ENCODE data around the gene FIGN. TPM values are rescaled to one million over a fixed set of nuclear protein-coding genes. Genes with fewer than 3 reads are reported as not detected.

FIGN gene
- total and polyA plus RNA-seq, 12 donors: 1.1 to 10.8 (median 5.2) TPM

DNA sequence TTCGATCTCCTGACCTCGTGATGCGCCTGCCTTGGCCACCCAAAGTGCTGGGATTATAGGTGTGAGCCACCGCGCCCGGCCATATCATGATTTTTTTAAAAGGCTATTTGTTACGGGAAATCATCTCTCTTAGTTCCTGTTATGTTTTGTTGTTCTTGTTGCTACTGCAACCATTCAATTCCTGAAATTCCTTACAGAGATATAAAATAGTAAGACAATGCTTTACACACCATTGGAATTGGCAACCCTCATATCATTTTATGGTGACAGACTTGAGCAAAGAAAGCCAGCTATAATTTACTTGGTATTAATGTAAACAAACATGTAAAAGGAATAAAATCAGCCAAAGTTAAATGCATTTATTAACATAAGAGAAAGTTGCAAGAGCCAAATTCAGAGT, 163.0 kb downstream of the FIGN start:
- intact Hi-C loops (cut with DNase I): no loop called here
- WGBS, 4 donors: 89 to 93% (median 91%) methylated on average over 7 of the region's 7 CpGs
- Histone ChIP-seq H3K4me3 (no peak overlapping the region), H3K4me1 (replicated peaks in 1 of 2) (no peaks in the 10 kb centered on the region), H3K27me3 (no peaks in the 10 kb centered on the region), H3K36me3 (replicated peaks in 1 of 2) (no peaks in the 10 kb centered on the region), H3K9me3 (replicated peaks in 1 of 3) (no peaks in the 10 kb centered on the region), H3K27ac (no peak overlapping the region)
- TF ChIP-seq CTCF (IDR thresholded peaks at IDR 0.05) (no peak), POLR2A (IDR thresholded peaks at IDR 0.05) (no peak)
- DNase-seq: no peak

- Histone ChIP-seq H3K36me3 (replicated peaks in 1 of 2) (no peaks in the 10 kb centered on the region), H3K4me1 (replicated peaks in 1 of 2) (no peaks in the 10 kb centered on the region), H3K27me3 (no peaks in the 10 kb centered on the region), H3K27ac (no peak overlapping the region), H3K9me3 (replicated peaks in 1 of 3) (no peaks in the 10 kb centered on the region), H3K4me3 (no peak overlapping the region)
- TF ChIP-seq POLR2A (IDR thresholded peaks at IDR 0.05) (no peak), CTCF (IDR thresholded peaks at IDR 0.05) (no peak)
- DNase-seq: no peak
- 89 to 92% (median 90%) methylated on average over 7 of the region's 7 CpGs for WGBS, 4 donors
- intact Hi-C loops (cut with DNase I): no loop called here
Measured at GRCh38 chr2:163571423-163572102, 164.2 kb downstream of the FIGN start.

DNA sequence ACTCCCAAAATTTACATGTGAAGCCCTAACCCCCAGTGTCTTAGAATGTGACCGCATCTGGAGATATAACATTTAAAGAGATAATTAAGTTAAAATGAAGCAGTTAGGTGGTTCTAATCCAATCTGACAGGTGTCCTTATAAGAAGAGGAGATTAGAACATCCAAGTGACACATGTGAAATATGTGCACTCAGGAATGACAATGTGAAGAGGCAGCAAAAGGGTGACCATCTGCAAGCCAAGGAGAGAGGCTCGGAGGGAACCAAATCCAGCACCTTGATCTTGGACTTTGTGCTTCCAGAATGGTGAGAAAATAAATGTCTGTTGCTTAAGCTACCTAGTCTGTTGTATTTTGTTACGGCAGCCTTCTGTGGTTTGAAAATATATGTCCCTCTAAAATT, 165.4 kb downstream of the FIGN start:
- H3K4me1 ChIP-seq (replicated peaks in 1 of 2): no peaks in the 10 kb centered on the region
- H3K9me3 ChIP-seq (replicated peaks in 1 of 3): no peaks in the 10 kb centered on the region
- no peak overlapping the region for H3K4me3 ChIP-seq
- no peak for DNase-seq
- 87 to 94% (median 90%) methylated on average over 3 of the region's 3 CpGs for WGBS, 4 donors
- TF ChIP-seq POLR2A (IDR thresholded peaks at IDR 0.05) (no peak), CTCF (IDR thresholded peaks at IDR 0.05) (no peak)
- intact Hi-C loops (cut with DNase I): no loop called here
- no peak overlapping the region for H3K27ac ChIP-seq
- H3K36me3 ChIP-seq (replicated peaks in 1 of 2): no peaks in the 10 kb centered on the region
- no peaks in the 10 kb centered on the region for H3K27me3 ChIP-seq

DNA sequence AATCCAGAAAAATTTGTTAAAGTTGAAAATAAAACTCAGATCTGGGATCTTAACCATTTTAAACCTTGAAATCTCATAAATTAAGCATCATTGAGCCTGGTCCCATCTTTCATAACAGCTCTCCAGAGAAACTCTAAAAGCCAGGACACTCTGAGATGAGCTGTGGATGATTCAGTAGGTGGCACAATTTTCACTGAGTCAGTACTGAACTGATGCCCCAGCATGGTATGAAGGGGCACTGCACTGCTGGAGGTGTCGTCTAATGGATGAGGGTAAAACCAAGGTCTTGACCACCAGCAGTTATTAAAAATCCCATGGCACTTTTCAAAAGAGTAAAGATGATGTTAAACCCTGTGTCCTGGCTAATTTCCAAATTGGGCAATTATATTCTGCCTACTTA, 170.6 kb downstream of the FIGN start:
- no peak overlapping the region for H3K4me3 ChIP-seq
- no peak overlapping the region for H3K27ac ChIP-seq
- no peaks in the 10 kb centered on the region for H3K27me3 ChIP-seq
- 86 to 90% (median 89%) methylated on average over 1 of the region's 1 CpG for WGBS, 4 donors
- H3K4me1 ChIP-seq (replicated peaks in 1 of 2): no peaks in the 10 kb centered on the region
- no peak for DNase-seq
- H3K36me3 ChIP-seq (replicated peaks in 1 of 2): no peaks in the 10 kb centered on the region
- intact Hi-C loops (cut with DNase I): no loop called here
- TF ChIP-seq CTCF (IDR thresholded peaks at IDR 0.05) (no peak), POLR2A (IDR thresholded peaks at IDR 0.05) (no peak)
- no peaks in the 10 kb centered on the region for H3K9me3 ChIP-seq (replicated peaks in 1 of 3)
